PC-3 (cell line): ENCODE results near the gene SIGLEC6. TPM values are rescaled to one million over a fixed set of nuclear protein-coding genes. Genes with fewer than 3 reads are reported as not detected.

ENCODE experiments used
- ATAC-seq: fragments of 200-7000 bp; cut with Tn5 transposase; 2 replicates; pipeline ENCODE4 v1.9.1; 2020; ENCODE audit warnings: mild to moderate bottlenecking, moderate library complexity
- BruUV-seq: library from RNA; stranded (reverse); fragments of 400-500 nt; replicated peaks from 2 replicates; lab custom pipeline; 2021; lab: Mats Ljungman, UMichigan
- CTCF ChIA-PET: fragments of 300-600 bp; sonication (Branson Sonifier 250); formaldehyde crosslinking; loops from one replicate; lab custom pipeline; 2022; ENCODE audit warnings: antibody characterized with exemption; lab: Charles Lee
- POLR2A ChIA-PET: fragments of 300-600 bp; sonication (Branson Sonifier 250); formaldehyde crosslinking; loops from one replicate; lab custom pipeline; 2022; ENCODE audit warnings: antibody characterized with exemption; ENCODE audit not compliant: unreplicated experiment; lab: Charles Lee
- DNase-seq: peaks from one replicate; pipeline ENCODE4 v3.0.0-alpha.2; 2015
- H2AFZ ChIP-seq: fragments of 300-600 bp; sonication (generic); 2 replicates; pipeline ENCODE4 v1.6.0; 2016; ENCODE audit warnings: antibody characterized with exemption, low read length
- H3F3A ChIP-seq: fragments of 300-600 bp; sonication (generic); one replicate; pipeline ENCODE4 v1.6.0; 2017; ENCODE audit warnings: antibody characterized with exemption, low read length, control low read depth, mild to moderate bottlenecking; ENCODE audit not compliant: unreplicated experiment
- H3K27ac ChIP-seq: fragments of 300-600 bp; sonication (generic); 2 replicates; pipeline ENCODE4 v1.5.1; 2016; ENCODE audit warnings: mild to moderate bottlenecking, low read length
- H3K27me3 ChIP-seq: fragments of 300-600 bp; sonication (generic); 2 replicates; pipeline ENCODE4 v1.6.1; 2016; ENCODE audit warnings: low read length, mixed read lengths
- H3K36me3 ChIP-seq: fragments of 300-600 bp; sonication (generic); 2 replicates; pipeline ENCODE4 v1.6.1; 2016; ENCODE audit warnings: low read depth, mixed run types, low read length, mixed read lengths
- H3K4me1 ChIP-seq: fragments of 300-600 bp; sonication (generic); 2 replicates; pipeline ENCODE4 v1.5.1; 2016; ENCODE audit warnings: low read length; ENCODE audit not compliant: insufficient read depth
- H3K4me2 ChIP-seq: fragments of 300-600 bp; sonication (generic); 2 replicates; pipeline ENCODE4 v1.6.0; 2016; ENCODE audit warnings: low read length
- H3K4me3 ChIP-seq: fragments of 300-600 bp; sonication (generic); 2 replicates; pipeline ENCODE4 v1.5.1; 2016; ENCODE audit warnings: mild to moderate bottlenecking, low read length, mixed read lengths
- H3K79me2 ChIP-seq: fragments of 300-600 bp; sonication (generic); 2 replicates; pipeline ENCODE4 v1.6.1; 2017; ENCODE audit warnings: low read length, mixed read lengths
- H3K9ac ChIP-seq: fragments of 300-600 bp; sonication (generic); 2 replicates; pipeline ENCODE4 v1.6.0; 2016; ENCODE audit warnings: mild to moderate bottlenecking, low read length
- H3K9me2 ChIP-seq: fragments of 300-600 bp; sonication (generic); replicated peaks from 2 replicates; pipeline ENCODE4 v1.6.1; 2016; ENCODE audit warnings: mixed run types, low read length, mixed read lengths
- H3K9me3 ChIP-seq: fragments of 300-600 bp; sonication (generic); 2 replicates; pipeline ENCODE4 v1.6.1; 2016; ENCODE audit warnings: low read length, mixed read lengths
- H4K20me1 ChIP-seq: fragments of 300-600 bp; sonication (generic); 2 replicates; pipeline ENCODE4 v1.6.1; 2016; ENCODE audit warnings: low read length, mixed read lengths
- CTCF ChIP-seq: fragments of 300-600 bp; sonication (generic); conservative IDR thresholded peaks from 2 replicates; pipeline ENCODE4 v1.5.1; 2017; ENCODE audit warnings: antibody characterized with exemption, low read depth, mild to moderate bottlenecking, low read length
- EZH2 ChIP-seq: fragments of 300-600 bp; sonication (generic); IDR thresholded peaks from one replicate; pipeline ENCODE4 v1.6.1; 2017; ENCODE audit warnings: antibody characterized with exemption, mild to moderate bottlenecking, low read length; ENCODE audit not compliant: unreplicated experiment
- EZH2phosphoT487 ChIP-seq: fragments of 300-600 bp; sonication (generic); IDR thresholded peaks from 2 replicates; pipeline ENCODE4 v1.6.1; 2018; ENCODE audit warnings: mild to moderate bottlenecking, antibody characterized with exemption, low read length, borderline replicate concordance
- intact Hi-C: fragments of 100-400 bp; cut with micrococcal nuclease; formaldehyde crosslinking; loops from 2 replicates; pipeline ENCODE4 v1.9.0; 2023
- total RNA-seq: library from RNA; depleted of rRNA; stranded (reverse); fragments of >200 nt; gene quantifications from 2 replicates; pipeline ENCODE4 v1.2.3, GENCODE V29; 2014

Gene SIGLEC6
- total RNA-seq, 1 experiment from 2014 or later = not detected

DNA sequence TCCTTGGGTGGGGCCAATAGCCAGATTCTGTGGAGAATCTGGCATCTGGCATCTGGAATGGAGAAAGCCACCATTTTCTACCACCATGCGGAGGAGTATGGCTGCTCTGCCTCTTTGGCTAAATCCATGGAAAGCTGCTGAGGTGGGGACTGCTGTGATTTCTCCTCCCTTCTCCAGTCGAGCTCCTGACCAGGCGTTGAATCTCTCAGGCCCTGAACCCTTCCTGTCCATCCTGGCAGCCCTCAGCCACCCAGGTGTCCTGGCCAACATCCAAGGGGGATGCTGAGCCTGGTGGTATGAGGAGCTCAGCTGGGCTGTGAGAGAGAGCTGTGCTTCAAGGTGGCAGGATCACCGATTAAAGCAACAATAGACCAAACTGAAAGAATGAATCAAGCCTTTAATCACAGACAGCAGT, 17.4 kb upstream of the SIGLEC6 start:
- no peak for ATAC-seq
- H3K4me2 ChIP-seq = no peak overlapping the region

DNA sequence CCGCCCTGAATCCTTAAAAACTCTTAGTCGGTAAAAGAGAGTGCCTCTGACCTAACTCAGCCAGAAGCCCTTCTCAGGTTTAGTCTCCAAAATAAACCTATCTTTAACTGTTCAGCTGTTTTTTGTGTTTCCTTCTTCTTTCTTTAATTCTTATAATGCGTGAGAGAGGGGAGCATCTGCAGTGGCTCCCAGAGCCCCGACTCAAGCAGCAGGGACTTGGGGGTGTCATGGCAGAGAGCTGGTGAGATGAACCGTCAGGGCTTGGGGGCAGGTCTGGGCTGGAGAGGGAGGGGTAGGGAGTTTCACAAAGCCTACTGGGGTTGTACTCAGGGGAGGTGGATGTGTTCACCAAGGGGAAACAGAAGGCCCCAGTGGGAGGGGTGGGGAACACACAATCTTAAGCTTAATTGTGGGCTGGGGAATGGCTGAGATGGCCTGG, 16.8 kb upstream of the SIGLEC6 start:
- no peak overlapping the region for H2AFZ ChIP-seq
- no TSS peak for BruUV-seq
- H3K36me3 ChIP-seq = no peaks in the 10 kb centered on the region
- ATAC-seq (no peak), DNase-seq (no peak)
- ChIA-PET POLR2A (no interaction called here), CTCF (no interaction called here)
- H3K27ac ChIP-seq = no peak overlapping the region
- intact Hi-C loops = no loop called here
- no peaks in the 10 kb centered on the region for H3F3A ChIP-seq
- H3K4me2 ChIP-seq = no peak overlapping the region
- peaks cover 24% of the 10 kb centered on the region for H3K27me3 ChIP-seq
- no peaks in the 10 kb centered on the region for H3K9me3 ChIP-seq
- no peaks in the 10 kb centered on the region for H4K20me1 ChIP-seq
- TF ChIP-seq EZH2phosphoT487 (no peak), CTCF (no peak), EZH2 (no peak)
- H3K9me2 ChIP-seq = no peaks in the 10 kb centered on the region
- H3K4me3 ChIP-seq = no peak overlapping the region
- H3K9ac ChIP-seq = no peak overlapping the region
- peaks cover 15% of the 10 kb centered on the region for H3K4me1 ChIP-seq
- no peaks in the 10 kb centered on the region for H3K79me2 ChIP-seq

More for the DNA sequence above, 17.4 kb upstream of the SIGLEC6 start:
- DNase-seq = no peak
- Histone ChIP-seq H3K9me2 (no peaks in the 10 kb centered on the region), H3K4me1 (peaks cover 15% of the 10 kb centered on the region), H3K9ac (no peak overlapping the region), H2AFZ (no peak overlapping the region), H3F3A (no peaks in the 10 kb centered on the region), H3K27ac (no peak overlapping the region), H3K9me3 (no peaks in the 10 kb centered on the region), H3K36me3 (no peaks in the 10 kb centered on the region), H3K4me3 (no peak overlapping the region), H3K79me2 (no peaks in the 10 kb centered on the region), H4K20me1 (no peaks in the 10 kb centered on the region), H3K27me3 (peaks cover 20% of the 10 kb centered on the region)
- no TSS peak for BruUV-seq
- intact Hi-C loops = no loop called here
- ChIA-PET POLR2A (no interaction called here), CTCF (no interaction called here)
- no peak for TF ChIP-seq CTCF
- TF ChIP-seq EZH2phosphoT487 = no peak
- no peak for TF ChIP-seq EZH2

DNA sequence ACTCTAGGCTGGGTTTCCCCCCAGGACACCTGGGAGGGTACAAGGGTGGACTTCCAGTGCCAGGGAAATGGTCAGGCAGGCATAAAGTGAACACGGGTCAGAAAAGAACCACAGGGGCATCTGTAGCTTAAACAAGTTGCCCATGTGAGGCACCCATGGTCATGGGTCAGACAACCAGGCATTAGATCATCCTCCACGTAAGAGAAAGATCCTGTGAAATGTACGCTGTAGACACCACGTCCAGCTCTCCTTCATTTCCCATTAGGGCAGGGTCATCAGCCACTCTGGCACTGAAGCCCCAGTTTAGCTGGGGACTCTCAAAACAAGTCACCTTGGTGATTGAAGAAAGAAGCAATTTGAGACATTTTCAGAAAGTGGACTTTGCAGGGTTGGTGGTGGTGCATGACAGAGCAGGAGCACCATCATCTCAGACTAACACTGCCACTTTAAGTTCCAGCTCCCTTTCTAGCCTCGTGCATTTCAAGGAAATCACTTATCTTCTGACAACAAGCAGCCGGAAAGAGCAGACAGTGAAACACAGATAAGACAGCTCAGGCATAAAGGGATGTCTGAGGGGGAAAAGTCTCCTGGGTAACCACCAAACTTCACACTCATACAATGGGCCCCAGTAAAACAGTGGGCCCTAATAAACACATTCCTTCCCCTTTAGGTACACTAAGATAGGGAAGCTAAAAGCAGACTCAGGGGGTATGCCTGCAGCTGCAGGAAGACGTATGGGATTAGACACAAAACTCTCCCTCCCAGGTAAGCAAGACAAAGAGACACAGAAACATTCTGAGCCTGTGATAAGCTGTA, 16.1 kb upstream of the SIGLEC6 start:
- no peaks in the 10 kb centered on the region for H3K79me2 ChIP-seq
- H3K9me3 ChIP-seq = no peaks in the 10 kb centered on the region
- intact Hi-C loops = no loop called here
- no peak for TF ChIP-seq CTCF
- TF ChIP-seq EZH2phosphoT487 = no peak
- no peak for TF ChIP-seq EZH2
- no peak overlapping the region for H3K4me3 ChIP-seq
- no TSS peak for BruUV-seq
- H3K9me2 ChIP-seq = no peaks in the 10 kb centered on the region
- no peaks in the 10 kb centered on the region for H3F3A ChIP-seq
- peaks cover 15% of the 10 kb centered on the region for H3K4me1 ChIP-seq
- H2AFZ ChIP-seq = no peak overlapping the region
- no peak overlapping the region for H3K27ac ChIP-seq
- peaks cover 29% of the 10 kb centered on the region for H3K27me3 ChIP-seq
- H4K20me1 ChIP-seq = no peaks in the 10 kb centered on the region
- POLR2A ChIA-PET = no interaction called here
- no peaks in the 10 kb centered on the region for H3K36me3 ChIP-seq
- H3K4me2 ChIP-seq = peak overlapping the region; percentile 41
- DNase-seq (no peak), ATAC-seq (no peak)
- CTCF ChIA-PET = no interaction called here
- no peak overlapping the region for H3K9ac ChIP-seq
